ENCODE results near the gene JOSD2.

The JOSD2 gene

DNA sequence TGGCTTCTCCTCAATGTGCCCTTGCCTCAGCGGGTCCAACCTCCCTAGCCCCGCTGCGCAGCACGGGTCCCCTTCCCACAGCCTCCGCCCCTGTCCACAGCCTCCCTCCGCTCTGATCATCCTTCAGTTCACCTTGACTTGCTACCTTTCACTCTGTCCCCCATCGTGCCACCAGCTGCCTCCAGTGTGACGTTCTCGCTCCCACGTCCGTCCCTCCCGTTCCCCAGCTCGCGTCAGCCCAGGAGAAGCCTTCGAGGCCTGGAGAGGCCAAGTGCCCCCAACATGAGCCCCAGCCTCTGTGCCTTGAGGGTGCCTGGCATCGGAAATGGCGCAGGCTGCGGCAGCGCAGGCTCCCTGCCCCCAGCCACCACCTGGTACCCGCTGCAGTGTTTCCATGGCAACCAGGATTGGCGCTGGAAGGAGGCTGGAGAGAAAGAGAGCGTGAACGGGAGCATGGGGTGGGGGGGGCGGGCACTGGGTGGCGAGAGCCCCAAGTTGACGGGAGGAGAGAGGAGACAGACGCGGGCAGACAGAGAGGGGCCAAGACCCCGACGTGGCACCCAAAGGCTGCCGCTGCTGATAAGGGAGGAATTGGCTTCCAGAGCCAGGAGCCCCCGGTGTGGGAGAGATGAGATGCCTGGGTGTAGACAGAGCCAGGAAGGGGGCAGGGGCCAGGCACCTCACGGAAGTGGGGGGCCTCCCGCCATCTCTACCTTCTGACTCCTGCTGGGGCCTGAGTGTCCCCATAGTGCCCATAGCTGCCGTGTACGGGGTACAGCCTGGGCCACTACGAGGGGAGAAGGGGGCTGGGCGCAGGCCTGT is 3.6 kb upstream of the JOSD2 start:
- DNase-seq (ENCODE audit: low read depth in 2 of 2) = no peak

DNA sequence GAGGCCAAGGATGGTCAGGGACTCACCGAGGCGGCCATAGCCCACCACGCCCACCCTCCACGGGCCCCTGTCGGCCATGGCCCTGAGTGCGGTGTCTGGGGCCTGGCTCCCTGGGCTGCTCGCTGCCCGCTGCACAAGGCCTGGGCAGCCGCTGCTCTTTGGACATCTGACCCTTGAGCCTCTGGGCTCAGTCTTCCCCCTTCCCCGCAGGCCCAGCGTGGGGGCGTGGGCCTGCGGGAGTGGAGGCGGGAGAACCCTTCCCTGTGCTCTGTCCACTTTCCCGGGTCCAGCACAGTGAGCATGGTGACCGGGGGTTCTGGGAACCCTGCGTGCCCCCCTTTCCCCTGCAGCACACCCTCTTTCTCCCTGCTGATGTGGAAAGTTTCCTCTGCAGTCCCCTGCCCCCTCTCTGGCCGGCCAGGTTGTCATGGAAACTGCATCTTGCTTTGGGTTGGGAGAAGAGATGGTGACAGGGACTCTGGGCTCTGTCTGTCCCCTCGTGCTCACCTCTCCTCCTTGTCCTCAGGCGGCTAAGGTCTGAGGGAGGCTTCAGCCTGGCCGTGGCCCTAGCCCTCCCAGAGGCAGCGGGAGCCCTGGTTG is 2.9 kb upstream of the JOSD2 start, which contains the start of gene ASPDH:
TSS of gene ASPDH (minus strand) at position 168 of the 600 bp plus-strand sequence. CDS start at position 78, 90 bp downstream.
- no peak for DNase-seq (ENCODE audit: low read depth in 2 of 2)

DNA sequence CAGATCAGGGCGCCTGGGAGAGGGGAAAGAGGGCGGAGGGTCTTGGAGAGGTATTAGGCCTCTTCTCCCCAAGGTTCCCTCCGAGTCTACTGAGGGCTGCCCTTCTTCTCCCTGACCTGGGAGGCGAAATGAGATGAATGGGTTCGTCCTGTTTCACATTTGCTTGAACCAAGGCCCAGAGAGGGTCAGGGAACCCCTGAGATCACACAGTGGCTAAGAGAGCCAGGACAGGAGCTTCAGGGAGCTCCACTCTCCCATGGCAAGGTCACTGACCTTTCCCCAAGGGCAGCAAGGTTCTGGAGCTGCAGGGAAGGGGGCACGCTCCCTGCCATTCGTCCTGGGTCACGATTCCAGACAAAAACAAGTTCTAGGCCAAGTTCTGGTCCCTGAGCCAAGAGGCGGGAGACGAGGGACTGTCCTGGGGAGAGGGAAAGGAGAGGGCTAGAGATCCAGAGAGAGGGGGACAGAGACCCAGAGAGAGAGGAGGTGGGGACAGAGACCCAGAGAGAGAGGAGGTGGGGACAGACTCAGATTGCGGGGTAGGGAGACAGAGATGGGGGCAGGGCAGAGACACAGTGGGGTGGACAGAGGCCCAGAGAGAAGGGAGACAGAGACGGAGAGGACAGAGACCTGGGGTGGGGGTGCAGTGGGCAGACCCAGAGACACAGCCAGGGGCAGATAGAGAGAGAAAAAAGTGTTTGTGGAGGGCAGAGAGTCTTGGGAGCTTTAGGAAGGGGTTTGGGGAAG is 2.2 kb upstream of the JOSD2 start:
- no peak for DNase-seq (ENCODE audit: low read depth in 2 of 2)

DNA sequence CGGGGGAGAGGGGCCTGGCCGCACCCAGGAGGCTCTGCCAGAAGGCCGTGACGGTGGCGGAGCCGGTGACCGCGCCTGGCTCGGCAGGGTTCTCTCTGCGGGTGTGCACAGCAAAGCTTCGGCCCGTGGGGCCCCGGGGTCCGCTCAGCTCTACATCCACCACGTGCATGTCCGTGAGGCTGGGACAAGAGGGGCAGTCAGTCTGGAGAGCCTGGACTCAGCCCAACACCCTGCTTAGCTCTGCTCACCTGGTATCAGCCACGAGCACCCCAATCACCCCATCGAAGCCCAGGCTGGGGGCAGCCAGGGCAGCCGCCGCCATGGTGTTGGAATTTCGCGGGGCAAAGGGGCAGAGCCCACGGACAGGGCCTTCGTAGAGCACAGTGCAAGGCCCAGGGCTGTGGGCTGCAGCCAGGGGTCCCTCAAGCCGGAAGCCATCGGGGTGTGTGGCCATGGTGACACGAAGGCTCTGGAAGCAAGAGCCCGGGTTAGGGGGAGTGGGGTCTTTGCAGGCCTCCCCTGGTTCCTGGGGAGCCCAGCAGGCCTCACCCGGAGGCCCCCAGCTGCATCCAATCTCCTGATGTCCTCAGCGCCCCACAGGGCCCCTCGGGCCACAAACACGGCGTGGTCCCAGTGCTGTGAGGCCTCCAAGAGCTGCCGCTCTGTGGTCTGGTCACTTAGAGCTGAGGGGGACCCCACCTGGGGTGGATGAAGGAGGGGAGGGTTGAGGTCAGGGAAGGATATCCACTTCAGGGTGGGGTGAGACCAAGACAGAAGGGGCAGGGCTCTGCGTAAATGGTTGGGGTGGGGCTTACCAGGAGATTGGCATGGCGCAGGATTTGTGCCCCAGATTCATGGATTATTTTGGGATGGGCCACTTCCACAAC is 1.4 kb upstream of the JOSD2 start:
- DNase-seq (ENCODE audit: low read depth in 2 of 2) = no peak

DNA sequence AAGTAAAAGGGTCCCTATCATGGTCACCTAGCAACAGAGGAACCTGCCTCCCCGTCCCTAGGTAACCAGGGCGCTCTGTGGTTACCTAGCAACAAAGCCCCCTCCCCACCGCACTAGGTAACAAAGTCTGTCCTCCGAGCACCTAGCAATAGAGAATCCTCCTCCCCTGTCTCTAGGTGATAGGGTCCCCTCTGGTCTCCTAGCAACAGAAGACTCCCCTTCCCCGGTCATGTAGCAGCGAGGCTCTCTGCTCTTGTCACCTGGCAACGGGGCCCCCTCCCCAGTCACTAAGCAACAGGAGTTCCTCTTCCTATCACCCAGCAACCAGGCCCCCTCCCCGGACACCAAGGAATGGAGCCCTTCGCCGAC is 307 bp downstream of the JOSD2 start:
- DNase-seq (ENCODE audit: low read depth in 2 of 2) = no peak

DNA sequence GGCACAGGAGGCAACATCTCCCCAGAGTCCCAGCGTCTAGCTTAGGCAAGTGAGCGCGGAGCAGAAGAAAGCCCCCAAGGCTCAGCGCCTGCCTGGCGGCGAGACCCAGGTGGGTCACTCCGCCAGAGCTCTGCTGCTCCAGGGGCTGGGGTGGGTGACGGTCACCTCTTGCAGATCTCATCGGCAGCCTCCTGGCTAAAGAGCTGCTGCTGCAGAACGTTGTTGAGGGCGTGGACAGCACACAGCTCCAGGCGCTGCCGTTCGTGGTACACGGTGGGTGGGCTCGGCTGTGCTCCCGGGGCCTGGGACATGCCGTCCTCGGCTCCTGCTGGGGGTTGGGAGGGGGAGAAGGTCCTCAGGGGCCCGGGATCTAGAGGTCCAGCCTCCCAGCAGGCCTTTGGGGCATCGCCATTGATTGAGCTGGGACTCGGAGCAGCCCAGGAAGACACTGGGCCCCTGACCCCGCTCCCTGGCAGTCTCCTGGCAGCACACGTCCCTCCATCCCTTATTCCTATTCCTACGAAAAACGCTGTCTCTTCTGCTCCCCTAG is 795 bp downstream of the JOSD2 start:
- no peak for DNase-seq (ENCODE audit: low read depth in 2 of 2)

DNA sequence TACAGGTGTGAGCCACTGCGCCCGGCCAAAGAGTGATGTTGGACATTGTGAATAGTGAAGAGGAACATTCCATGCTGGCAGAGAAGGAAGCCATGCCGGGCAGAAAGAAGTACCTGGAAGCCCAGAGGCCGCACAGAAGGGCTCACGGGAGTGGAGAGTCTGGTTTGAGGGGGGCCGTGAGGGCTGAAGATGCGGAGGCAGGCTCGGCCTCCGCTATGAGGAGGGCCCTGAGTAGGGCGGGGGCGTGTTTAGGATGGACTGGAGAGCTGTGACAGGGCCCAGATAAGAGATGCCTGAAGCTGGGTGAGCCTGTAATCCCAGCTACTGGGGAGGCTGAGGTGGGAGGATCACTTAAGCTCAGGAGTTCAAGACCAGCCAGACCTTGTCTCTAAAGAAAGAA is 1.6 kb downstream of the JOSD2 start:
- no peak for DNase-seq (ENCODE audit: low read depth in 2 of 2)

DNA sequence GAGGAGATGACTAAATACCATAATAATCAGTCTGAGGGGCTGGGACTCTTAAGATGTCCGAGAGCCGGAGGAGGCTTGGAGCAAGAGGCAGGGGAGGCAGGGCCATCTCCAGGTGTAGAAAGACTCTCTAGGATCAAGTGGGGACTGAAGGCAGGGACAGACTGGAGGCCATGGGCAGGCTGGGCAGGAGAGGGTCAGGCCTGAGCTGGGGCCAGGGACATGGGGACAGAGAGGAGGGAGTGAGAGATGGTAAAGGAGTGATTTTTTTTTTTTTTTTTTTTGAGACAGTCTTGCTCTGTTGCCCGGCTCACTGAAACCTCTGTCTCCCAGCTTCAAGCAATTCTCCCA is 2.2 kb downstream of the JOSD2 start:
- DNase-seq (ENCODE audit: low read depth in 2 of 2) = no peak

DNA sequence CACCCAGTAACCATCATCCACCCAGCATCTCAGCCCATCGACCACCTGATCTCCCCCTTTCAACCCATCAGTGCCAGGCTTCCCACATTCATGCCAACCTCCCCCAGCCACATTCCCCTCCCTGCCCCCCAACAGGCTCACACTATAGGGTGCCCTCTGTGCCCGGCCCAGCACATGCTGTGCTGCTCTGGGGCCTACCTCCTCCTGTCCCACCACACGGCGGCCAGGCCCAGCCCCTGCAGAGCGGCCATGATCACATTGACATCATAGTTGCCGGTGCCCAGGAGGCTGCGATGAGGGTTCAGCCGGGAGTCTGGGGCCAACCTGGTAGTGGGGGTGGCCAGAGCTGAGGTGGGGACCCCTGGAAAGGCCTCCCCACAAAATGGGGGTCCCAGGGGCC is 3.6 kb downstream of the JOSD2 start:
- DNase-seq (ENCODE audit: low read depth in 2 of 2) = no peak

DNA sequence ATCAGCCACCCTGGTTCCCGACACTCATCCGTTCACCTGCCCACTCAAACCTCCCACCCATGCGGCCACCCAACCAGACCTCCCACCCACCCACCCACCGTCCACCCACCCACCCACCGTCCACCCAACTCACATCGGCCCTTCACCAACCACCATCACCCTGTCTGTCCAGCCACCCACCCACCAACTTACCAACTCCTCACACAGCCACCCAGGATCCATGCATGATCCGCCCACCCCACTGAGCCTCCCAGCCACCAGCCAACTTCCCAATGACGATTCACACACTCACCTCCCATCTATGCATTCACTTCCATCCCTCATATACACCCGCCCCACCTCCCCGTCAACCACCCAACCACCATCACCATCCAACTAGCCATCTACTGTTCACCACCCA is 4.3 kb downstream of the JOSD2 start:
- no peak for DNase-seq (ENCODE audit: low read depth in 2 of 2)

DNA sequence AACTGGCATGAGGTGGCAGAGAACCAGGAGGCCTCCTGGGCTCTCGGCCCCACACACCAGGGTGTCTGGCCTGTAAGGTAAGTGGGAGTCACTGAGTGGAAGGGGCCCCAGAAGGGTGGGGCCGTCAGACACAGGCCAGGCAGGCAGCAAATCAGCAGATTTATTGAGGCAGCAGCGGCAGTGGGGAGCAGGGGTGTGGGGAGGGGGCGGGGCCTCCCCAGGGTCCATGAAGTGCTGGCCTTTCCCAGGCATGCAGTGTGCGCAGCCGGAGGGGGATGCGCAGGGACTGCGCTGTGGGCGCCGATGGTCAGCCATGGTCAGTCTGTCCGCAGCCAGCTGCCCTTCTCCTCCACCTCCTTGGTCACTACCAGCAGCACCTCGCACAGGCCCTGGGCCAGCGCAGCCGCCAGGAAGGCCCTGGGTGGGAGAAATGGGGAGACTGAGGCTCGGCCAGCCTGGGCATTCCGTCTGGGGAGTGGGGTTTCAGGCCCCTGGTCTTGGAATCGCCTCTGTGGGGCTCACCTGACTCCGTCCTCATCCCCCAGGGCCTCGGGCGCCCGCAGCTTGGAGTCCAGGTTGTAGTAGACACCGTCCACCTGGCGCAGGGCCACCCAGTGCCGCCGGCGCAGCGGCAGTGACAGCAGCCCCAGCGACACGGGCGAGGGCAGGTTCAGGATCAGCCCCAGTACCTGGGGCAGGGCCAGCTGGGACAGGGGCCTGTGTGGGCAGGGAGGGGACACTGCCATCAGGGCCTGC is 5.0 kb downstream of the JOSD2 start:
- no peak for DNase-seq (ENCODE audit: low read depth in 2 of 2)

DNA sequence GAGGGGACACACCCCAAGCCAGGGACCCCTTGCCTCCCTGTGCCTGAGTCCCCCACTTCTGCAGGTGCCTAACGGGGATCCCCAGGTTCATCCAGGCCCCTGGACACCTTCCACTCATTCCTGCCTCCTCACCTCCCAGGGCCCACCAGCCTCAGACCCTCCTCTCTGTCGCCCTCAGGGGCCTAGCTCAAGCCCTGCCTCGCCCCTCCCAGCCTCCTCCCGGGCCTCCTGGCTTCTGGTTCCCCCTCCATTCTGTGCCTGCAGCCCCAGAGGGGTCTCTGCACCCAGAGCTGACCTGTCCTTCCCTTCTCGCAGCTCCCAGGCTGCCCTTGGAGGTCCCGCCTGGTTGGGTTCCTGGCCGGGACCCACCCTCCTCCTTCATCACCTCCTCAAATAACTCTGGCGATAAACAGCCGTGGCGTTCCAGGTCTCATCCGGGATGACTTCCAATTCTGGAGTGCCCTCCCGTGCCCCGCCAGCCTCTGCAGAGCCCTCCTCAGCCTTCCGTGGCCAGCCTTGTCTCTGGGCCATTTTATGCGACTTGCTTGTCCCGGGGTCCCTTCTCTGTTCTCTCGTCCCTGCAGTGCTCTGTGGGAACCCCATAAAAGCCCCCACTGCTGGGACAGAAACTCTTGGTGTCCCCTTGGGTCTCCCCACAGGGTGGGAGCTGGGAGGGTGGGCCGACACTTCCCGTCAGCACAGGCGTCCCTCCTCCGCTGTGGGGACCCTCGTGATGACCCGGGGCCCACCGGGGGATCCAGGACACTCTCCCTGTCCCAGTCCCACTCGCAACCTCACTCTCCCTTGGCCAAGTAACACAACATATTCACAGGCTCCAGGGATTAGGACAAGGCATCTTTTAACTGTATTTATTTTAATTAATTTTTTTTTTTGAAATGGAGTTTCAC is 9.2 kb downstream of the JOSD2 start:
- DNase-seq (ENCODE audit: low read depth in 2 of 2) = no peak

DNA sequence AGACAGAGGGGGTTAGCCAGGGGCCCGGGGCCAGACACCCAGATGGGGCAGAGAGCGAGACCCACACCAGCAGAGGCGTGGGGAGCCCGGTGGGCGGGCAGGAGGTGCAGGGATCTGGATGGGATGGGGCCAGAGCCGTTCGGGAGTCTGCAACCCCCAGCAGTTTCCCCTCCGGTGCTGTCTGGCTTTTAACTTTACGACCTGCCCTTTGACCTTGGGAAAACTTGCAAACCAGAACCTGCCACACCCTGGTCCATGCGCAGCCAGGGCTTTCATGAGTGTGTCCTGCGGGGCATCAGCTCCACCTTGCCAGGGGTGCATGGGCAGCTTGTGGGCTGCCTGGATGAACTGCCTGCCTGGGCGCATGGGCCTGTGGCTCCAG is 9.8 kb downstream of the JOSD2 start:
- no peak for DNase-seq (ENCODE audit: low read depth in 2 of 2)

DNA sequence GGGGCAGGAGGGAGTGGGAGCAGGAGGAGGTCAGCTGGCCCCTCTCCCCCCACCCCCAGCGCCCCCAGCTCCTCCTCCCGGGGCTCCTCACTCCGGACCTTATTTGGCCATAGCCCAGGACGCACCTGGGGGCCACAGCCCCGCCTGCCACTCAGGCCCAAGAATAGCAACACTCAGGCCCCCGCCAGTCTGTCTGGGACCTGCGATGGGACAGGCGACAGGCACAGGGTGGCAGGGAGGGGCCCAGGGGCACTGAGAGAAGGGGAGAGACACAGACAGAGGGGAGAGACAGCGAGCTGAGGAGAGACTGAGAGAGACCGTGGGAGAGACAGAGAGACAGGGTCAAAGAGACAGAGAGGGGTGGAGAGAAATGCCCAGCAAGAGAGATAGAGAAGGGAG is 10.2 kb downstream of the JOSD2 start:
- no peak for DNase-seq (ENCODE audit: low read depth in 2 of 2)

DNA sequence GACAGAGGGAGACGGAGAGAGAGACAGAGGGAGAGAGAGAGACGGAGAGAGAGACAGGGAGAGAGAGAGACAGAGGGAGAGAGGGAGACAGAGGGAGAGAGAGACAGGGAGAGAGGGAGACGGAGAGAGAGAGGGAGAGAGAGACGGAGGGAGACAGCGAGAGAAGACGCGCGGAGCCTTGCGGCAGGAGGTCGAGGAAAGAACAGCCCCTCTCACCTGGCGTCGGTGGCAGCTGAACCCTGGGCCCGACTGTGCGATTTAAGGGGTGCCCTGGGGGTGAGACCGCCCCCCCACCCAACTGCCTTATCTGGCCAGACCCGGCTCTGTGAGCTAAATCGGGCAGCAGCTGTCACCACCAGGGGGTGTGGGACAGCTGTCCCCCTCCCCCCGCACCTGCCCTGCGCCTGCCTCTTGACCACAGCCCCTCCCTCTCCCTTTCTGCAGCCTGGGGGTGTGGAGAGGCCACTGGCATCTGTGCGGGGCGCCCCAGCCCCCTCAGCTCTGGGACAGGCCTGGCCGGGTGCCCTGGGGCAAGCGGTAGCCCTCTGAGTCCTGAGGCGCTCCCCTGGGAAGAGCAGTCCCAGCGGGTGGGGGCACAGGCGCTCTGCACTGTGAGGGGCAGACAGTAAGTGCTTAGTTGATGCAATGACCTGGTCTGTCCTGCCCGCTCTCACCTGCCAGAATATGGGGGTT is 10.8 kb downstream of the JOSD2 start:
- no peak for DNase-seq (ENCODE audit: low read depth in 2 of 2)

DNA sequence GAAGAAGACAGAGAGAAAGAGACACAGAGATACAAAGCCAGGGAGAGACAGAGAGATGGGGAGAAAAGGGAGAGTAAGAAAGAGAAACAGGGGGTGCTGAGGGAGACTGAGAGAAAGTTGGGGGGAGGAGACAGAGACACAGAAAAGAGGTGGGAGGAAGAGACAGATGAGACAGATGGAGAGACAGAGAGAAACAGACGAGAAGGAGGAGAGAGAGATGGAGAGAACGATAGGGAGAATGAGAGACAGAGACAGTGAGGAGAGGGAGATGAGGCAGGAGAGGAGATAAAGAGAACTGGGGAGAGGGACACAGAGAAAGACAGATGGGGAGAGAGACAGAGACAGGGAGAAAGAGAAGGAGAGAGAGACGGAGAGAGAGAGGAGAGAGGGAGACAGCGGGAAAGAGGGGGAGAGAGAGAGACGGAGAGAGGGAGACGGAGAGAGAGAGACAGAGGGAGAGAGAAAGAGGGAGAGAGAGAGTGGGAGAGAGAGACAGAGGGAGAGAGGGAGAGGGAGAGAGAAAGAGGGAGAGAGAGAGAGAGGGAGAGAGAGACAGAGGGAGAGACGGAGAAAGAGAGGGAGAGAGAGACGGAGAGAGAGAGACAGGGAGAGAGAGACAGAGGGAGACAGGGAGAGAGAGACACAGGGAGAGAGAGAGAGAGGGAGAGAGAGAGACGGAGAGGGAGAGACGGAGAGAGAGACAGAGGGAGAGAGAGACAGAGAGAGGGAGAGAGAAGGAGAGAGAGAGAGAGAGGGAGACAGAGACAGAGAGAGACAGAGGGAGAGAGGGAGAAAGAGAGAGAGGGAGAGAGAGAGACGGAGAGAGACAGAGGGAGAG is 12.6 kb downstream of the JOSD2 start:
- DNase-seq (ENCODE audit: low read depth in 2 of 2) = no peak

DNA sequence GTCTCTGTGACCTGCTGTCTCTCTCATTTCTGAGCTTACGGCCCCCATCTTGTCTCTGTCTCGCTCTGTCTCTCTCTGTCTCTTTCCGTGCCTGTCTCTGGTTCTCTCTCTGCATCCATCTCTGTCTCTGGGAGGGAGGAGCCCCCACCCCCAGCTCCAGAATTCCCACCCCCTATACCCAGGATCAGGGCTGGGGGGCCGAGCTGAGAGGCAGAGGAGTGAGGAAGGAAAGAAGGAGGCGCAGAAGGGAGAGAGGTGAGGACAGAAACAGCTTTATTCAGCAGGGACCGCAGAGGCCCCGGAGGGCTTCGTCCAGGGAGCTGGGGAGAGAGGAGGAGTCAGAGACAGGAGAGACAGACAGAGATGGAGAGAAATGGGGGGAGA is 14.0 kb downstream of the JOSD2 start:
- DNase-seq (ENCODE audit: low read depth in 2 of 2) = no peak

Measured in stimulated activated CD8-positive, alpha-beta memory T cell treated with anti-CD3 and anti-CD28 coated beads, Interleukin-15, amount 100 ng/mL, for 4 hours (primary cell).